Activated CD4-positive, alpha-beta T cell treated with anti-CD3 and anti-CD28 coated beads for 48 hours (primary cell): Measurements from ENCODE around the gene SGCE.
"Not testable (repeated sequence)": the region's sequence is repeated elsewhere in the genome, so short reads cannot be mapped to it uniquely, and the experiment has no call there.

Experiments
- DNase-seq: peaks from one replicate; pipeline ENCODE4 v3.0.0-alpha.2; 2020

SGCE gene

GRCh38 chr7:94655848-94656657 lies at the start of gene SGCE:
Gene SGCE, minus strand, starts transcription at chr7:94656133. Its CDS starts 35 bp downstream, at chr7:94656098.
- peak; percentile 67 for DNase-seq

GRCh38 chr7:94705155-94706021 lies 49.5 kb upstream of the SGCE start:
- DNase-seq, result not testable (repeated sequence)

GRCh38 chr7:94701555-94701973 lies 45.6 kb upstream of the SGCE start:
- no peak for DNase-seq

- DNase-seq, result no peak
These were observed 45.1 kb upstream of the SGCE start for GRCh38 chr7:94700926-94701554.

GRCh38 chr7:94698275-94698674 lies 42.3 kb upstream of the SGCE start:
- no peak for DNase-seq

- DNase-seq, result no peak
These were observed 41.4 kb upstream of the SGCE start for GRCh38 chr7:94697035-94697974.

- no peak for DNase-seq
These were observed 31.9 kb upstream of the SGCE start for GRCh38 chr7:94687810-94688209.

GRCh38 chr7:94687076-94687475 lies 31.1 kb upstream of the SGCE start:
- DNase-seq, result no peak

- no peak for DNase-seq
These were observed 27.1 kb upstream of the SGCE start for GRCh38 chr7:94683066-94683465.

- no peak for DNase-seq
These were observed 23.4 kb upstream of the SGCE start for GRCh38 chr7:94679358-94679757.

GRCh38 chr7:94676431-94676830 lies 20.5 kb upstream of the SGCE start:
- DNase-seq, result no peak

GRCh38 chr7:94675356-94675755 lies 19.4 kb upstream of the SGCE start:
- DNase-seq, result no peak

GRCh38 chr7:94671444-94672235 lies 15.7 kb upstream of the SGCE start:
- no peak for DNase-seq

- no peak for DNase-seq
These were observed 14.0 kb upstream of the SGCE start for GRCh38 chr7:94669773-94670495.

- no peak for DNase-seq
These were observed 11.1 kb upstream of the SGCE start for GRCh38 chr7:94666879-94667587.

GRCh38 chr7:94665426-94665825 lies 9.5 kb upstream of the SGCE start:
- no peak for DNase-seq

GRCh38 chr7:94664023-94664422 lies 8.1 kb upstream of the SGCE start:
- DNase-seq, result no peak

GRCh38 chr7:94662548-94662947 lies 6.6 kb upstream of the SGCE start:
- no peak for DNase-seq

- no peak for DNase-seq
These were observed 4.1 kb upstream of the SGCE start for GRCh38 chr7:94660006-94660405.

- no peak for DNase-seq
These were observed 2.9 kb upstream of the SGCE start for GRCh38 chr7:94658826-94659225.
